DND-41 (cell line): ENCODE results near the gene ZHX3.
A peak's percentile ranks its signal among the peaks of the same experiment; 100 is the strongest.

ENCODE experiments used
- ATAC-seq: fragments of 200-7000 bp; cut with Tn5 transposase; 3 replicates; pipeline ENCODE4 v1.9.1; 2021; ENCODE audit warnings: low read depth; ENCODE audit not compliant: insufficient read depth
- DNase-seq: peaks from one replicate; pipeline ENCODE4 v3.0.0-alpha.2; 2020
- H2AFZ ChIP-seq: 2 replicates; pipeline ENCODE4 v1.6.0; 2012; ENCODE audit warnings: low read depth, low read length
- H3K27ac ChIP-seq: 2 replicates; pipeline ENCODE4 v1.5.1; 2012; ENCODE audit warnings: low read length, inconsistent platforms
- H3K27me3 ChIP-seq: fragments of 200-600 bp; sonication (generic); 2 replicates; pipeline ENCODE4 v1.6.0; 2012; ENCODE audit warnings: low read length, mild to moderate bottlenecking, inconsistent platforms; ENCODE audit not compliant: insufficient read depth, poor library complexity
- H3K36me3 ChIP-seq: 2 replicates; pipeline ENCODE4 v1.5.1; 2012; ENCODE audit warnings: low read length, inconsistent platforms; ENCODE audit not compliant: insufficient read depth
- H3K4me1 ChIP-seq: 2 replicates; pipeline ENCODE4 v1.5.1; 2012; ENCODE audit warnings: mild to moderate bottlenecking, low read length; ENCODE audit not compliant: insufficient read depth
- H3K4me2 ChIP-seq: 2 replicates; pipeline ENCODE4 v1.6.0; 2012; ENCODE audit warnings: mild to moderate bottlenecking, moderate library complexity, low read length, inconsistent platforms; ENCODE audit not compliant: insufficient read depth
- H3K4me3 ChIP-seq, 2 experiments: fragments of 200-600 bp in 1 of 2; shearing (Covaris generic) in 1 of 2; 2 replicates each; pipeline ENCODE4 v1.5.1; 2012 to 2016; ENCODE audit warnings: inconsistent platforms in 2 of 2, low read length in 2 of 2, mild to moderate bottlenecking in 2 of 2, low read depth in 1 of 2, moderate library complexity in 1 of 2
- H3K79me2 ChIP-seq: 2 replicates; pipeline ENCODE4 v1.6.0; 2012; ENCODE audit warnings: low read length, inconsistent platforms; ENCODE audit not compliant: insufficient read depth
- H3K9ac ChIP-seq: 2 replicates; pipeline ENCODE4 v1.6.0; 2012; ENCODE audit warnings: low read depth, mild to moderate bottlenecking, inconsistent platforms, low read length, moderate library complexity
- H3K9me3 ChIP-seq: 2 replicates; pipeline ENCODE4 v1.5.1; 2012; ENCODE audit warnings: low read length, moderate library complexity, mild to moderate bottlenecking, inconsistent platforms; ENCODE audit not compliant: insufficient read depth, severe bottlenecking
- H4K20me1 ChIP-seq: 2 replicates; pipeline ENCODE4 v1.6.0; 2012; ENCODE audit warnings: low read length; ENCODE audit not compliant: insufficient read depth
- CTCF ChIP-seq: IDR thresholded peaks from 2 replicates; pipeline ENCODE4 v1.5.1; 2012; ENCODE audit warnings: borderline replicate concordance, low read length, moderate library complexity, mild to moderate bottlenecking; ENCODE audit not compliant: poor library complexity, severe bottlenecking; ENCODE audit errors: extremely low read depth
- EZH2 ChIP-seq: IDR thresholded peaks from 3 replicates; pipeline ENCODE4 v1.6.1; 2012; ENCODE audit warnings: borderline replicate concordance, low read depth, mild to moderate bottlenecking, moderate library complexity, low read length, inconsistent platforms; ENCODE audit not compliant: severe bottlenecking

Gene ZHX3

GRCh38 chr20:41352666-41353065 lies 35.1 kb upstream of the ZHX3 start:
- H3K27me3 ChIP-seq: peaks cover 3% of the 10 kb centered on the region
- H3K4me3 ChIP-seq: no peak overlapping the region
- no peaks in the 10 kb centered on the region for H3K79me2 ChIP-seq
- H2AFZ ChIP-seq: no peak overlapping the region
- no peak overlapping the region for H3K27ac ChIP-seq
- no peak for DNase-seq
- H3K9me3 ChIP-seq: no peaks in the 10 kb centered on the region
- no peak for ATAC-seq
- TF ChIP-seq EZH2 (no peak), CTCF (peak; percentile 21)
- no peaks in the 10 kb centered on the region; the same call in 1 of the 2 replicates for H4K20me1 ChIP-seq
- no peak overlapping the region for H3K4me2 ChIP-seq
- H3K36me3 ChIP-seq: no peaks in the 10 kb centered on the region
- H3K9ac ChIP-seq: no peak overlapping the region
- H3K4me1 ChIP-seq: no peaks in the 10 kb centered on the region

- DNase-seq (no peak), ATAC-seq (no peak)
- H3K9ac ChIP-seq: no peak overlapping the region
Observed at GRCh38 chr20:41352106-41352505, 34.6 kb upstream of the ZHX3 start.

GRCh38 chr20:41350408-41350962 lies 33.0 kb upstream of the ZHX3 start:
- Histone ChIP-seq H4K20me1 (peaks cover 5% of the 10 kb centered on the region; the same call in 1 of the 2 replicates), H3K27me3 (peaks cover 3% of the 10 kb centered on the region), H3K9ac (no peak overlapping the region), H3K4me2 (no peak overlapping the region), H3K36me3 (no peaks in the 10 kb centered on the region), H3K27ac (no peak overlapping the region), H3K4me1 (no peaks in the 10 kb centered on the region), H3K79me2 (no peaks in the 10 kb centered on the region), H3K9me3 (no peaks in the 10 kb centered on the region), H3K4me3 (no peak overlapping the region), H2AFZ (no peak overlapping the region)
- ATAC-seq (no peak), DNase-seq (no peak)
- TF ChIP-seq EZH2: no peak
- no peak for TF ChIP-seq CTCF

More at GRCh38 chr20:41352106-41352505, 34.6 kb upstream of the ZHX3 start:
- Histone ChIP-seq H3K27ac (no peak overlapping the region), H3K4me1 (no peaks in the 10 kb centered on the region), H3K27me3 (peaks cover 3% of the 10 kb centered on the region), H3K4me3 (no peak overlapping the region), H3K4me2 (no peak overlapping the region), H4K20me1 (no peaks in the 10 kb centered on the region; the same call in 1 of the 2 replicates), H3K9me3 (no peaks in the 10 kb centered on the region), H2AFZ (no peak overlapping the region), H3K79me2 (no peaks in the 10 kb centered on the region), H3K36me3 (no peaks in the 10 kb centered on the region)
- TF ChIP-seq EZH2 (no peak), CTCF (no peak)

- no peak overlapping the region for H3K4me2 ChIP-seq
- peaks cover 8% of the 10 kb centered on the region; the same call in 1 of the 2 replicates for H4K20me1 ChIP-seq
- no peak for ATAC-seq
- TF ChIP-seq EZH2: no peak
- no peak overlapping the region for H3K27ac ChIP-seq
- H3K36me3 ChIP-seq: no peaks in the 10 kb centered on the region
- no peaks in the 10 kb centered on the region for H3K4me1 ChIP-seq
- no peak overlapping the region for H3K4me3 ChIP-seq
- no peak overlapping the region for H2AFZ ChIP-seq
- peaks cover 3% of the 10 kb centered on the region for H3K27me3 ChIP-seq
- no peaks in the 10 kb centered on the region for H3K9me3 ChIP-seq
- no peak for DNase-seq
- no peak overlapping the region for H3K9ac ChIP-seq
- no peaks in the 10 kb centered on the region for H3K79me2 ChIP-seq
Observed at GRCh38 chr20:41349943-41350342, 32.4 kb upstream of the ZHX3 start.
